Bronchial epithelial cell (primary cell): Measurements from ENCODE around the gene ANXA3. TPM values are rescaled to one million over a fixed set of nuclear protein-coding genes. Genes with fewer than 3 reads are reported as not detected.
"Not testable (repeated sequence)": the region's sequence is repeated elsewhere in the genome, so short reads cannot be mapped to it uniquely, and the experiment has no call there.

Source experiments
- DNase-seq: peaks from one replicate; pipeline ENCODE4 v3.0.0-alpha.2; 2010; ENCODE audit warnings: low read depth
- FAIRE-seq: peaks from 2 replicates; lab custom pipeline; 2011; peaks lifted over from hg19 to GRCh38; lab: Jason Lieb, UNC
- H3K27me3 ChIP-seq: 2 replicates; pipeline ENCODE4 v1.5.1; 2011; ENCODE audit warnings: low read length; ENCODE audit not compliant: control insufficient read depth, insufficient read depth
- H3K36me3 ChIP-seq: 2 replicates; pipeline ENCODE4 v1.5.1; 2011; ENCODE audit warnings: low read length; ENCODE audit not compliant: control insufficient read depth, insufficient read depth
- H3K4me3 ChIP-seq: 2 replicates; pipeline ENCODE4 v1.5.1; 2011; ENCODE audit warnings: mild to moderate bottlenecking, low read depth, low read length, control low read depth
- total RNA-seq: library from RNA; depleted of rRNA; stranded (reverse); fragments of >200 nt; gene quantifications from 2 replicates; pipeline ENCODE4 v1.2.1, GENCODE V29; 2014
- TF ChIP-seq, protein P1 (sequence below): IDR thresholded peaks from 2 replicates; pipeline ENCODE4 v1.5.1; 2011; ENCODE audit warnings: mild to moderate bottlenecking, moderate library complexity, low read length, control low read depth, inconsistent platforms; ENCODE audit not compliant: insufficient read depth, severe bottlenecking

ANXA3 gene
- total RNA-seq, 1 donor from 2014 or later: 705 TPM

DNA sequence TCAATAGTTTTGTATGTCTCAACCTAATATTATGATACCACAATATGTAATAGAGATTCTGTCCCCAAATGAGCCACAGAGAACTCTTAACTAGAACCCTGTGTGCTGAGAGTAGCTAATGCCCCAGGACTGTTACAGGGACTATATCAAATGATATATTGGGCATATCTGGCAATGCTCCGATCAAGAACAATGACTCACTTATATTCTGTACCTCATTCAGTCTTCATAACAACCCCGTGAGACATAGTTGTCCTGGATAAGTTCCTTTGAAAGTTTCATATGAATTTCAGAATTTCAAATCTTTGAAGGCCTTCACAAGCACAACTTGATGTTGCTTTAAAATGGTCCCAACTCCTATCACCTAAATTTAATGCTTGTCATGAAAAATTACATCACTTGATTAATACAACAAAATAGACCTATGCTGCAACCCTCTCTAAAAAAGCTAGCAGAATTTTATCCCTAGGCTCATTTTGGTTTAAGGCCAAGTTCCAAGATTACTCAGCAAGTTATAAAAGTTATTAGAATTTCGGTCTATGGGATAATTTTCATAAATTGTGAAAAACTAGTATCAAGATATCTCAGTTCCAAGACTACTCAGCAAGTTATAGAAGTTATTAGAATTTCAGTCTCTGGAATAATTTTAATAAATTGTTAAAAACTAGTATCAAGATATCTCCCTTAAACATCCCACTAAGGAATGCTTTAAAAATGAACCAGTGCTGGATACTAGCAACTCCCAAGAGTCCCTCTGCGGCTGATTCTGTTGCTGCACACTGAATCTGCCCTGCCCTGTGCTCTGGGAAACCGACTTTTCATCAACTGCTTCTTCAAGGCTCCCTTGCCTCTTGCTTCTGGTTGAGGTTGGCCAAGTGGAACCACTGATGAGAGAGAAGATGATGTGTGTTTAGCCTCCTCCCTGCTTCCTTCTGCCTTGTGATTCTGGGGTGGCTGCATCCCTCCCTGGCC, 6.0 kb upstream of the ANXA3 start:
- no peak overlapping the region for H3K4me3 ChIP-seq
- no peaks in the 10 kb centered on the region for H3K27me3 ChIP-seq
- DNase-seq (no peak), FAIRE-seq (no peak)
- no peaks in the 10 kb centered on the region for H3K36me3 ChIP-seq
- TF ChIP-seq, protein P1, sequence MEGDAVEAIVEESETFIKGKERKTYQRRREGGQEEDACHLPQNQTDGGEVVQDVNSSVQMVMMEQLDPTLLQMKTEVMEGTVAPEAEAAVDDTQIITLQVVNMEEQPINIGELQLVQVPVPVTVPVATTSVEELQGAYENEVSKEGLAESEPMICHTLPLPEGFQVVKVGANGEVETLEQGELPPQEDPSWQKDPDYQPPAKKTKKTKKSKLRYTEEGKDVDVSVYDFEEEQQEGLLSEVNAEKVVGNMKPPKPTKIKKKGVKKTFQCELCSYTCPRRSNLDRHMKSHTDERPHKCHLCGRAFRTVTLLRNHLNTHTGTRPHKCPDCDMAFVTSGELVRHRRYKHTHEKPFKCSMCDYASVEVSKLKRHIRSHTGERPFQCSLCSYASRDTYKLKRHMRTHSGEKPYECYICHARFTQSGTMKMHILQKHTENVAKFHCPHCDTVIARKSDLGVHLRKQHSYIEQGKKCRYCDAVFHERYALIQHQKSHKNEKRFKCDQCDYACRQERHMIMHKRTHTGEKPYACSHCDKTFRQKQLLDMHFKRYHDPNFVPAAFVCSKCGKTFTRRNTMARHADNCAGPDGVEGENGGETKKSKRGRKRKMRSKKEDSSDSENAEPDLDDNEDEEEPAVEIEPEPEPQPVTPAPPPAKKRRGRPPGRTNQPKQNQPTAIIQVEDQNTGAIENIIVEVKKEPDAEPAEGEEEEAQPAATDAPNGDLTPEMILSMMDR: no peak

DNA sequence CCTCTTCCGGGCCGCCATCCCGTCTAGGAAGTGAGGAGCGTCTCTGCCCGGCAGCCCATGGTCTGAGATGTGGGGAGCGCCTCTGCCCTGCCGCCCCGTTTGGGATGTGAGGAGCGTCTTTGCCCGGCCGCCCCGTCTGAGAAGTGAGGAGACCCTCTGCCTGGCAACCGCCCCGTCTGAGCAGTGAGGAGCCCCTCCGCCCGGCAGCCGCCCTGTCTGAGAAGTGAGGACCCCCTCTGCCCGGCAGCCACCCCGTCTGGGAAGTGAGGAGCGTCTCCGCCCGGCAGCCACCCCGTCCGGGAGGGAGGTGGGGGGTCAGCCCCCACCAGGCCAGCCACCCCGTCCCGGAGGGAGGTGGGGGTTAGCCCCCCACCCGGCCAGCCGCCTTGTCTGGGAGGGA, 3.7 kb upstream of the ANXA3 start:
- not testable (repeated sequence) for DNase-seq, FAIRE-seq, H3K36me3 ChIP-seq, H3K4me3 ChIP-seq, H3K27me3 ChIP-seq

DNA sequence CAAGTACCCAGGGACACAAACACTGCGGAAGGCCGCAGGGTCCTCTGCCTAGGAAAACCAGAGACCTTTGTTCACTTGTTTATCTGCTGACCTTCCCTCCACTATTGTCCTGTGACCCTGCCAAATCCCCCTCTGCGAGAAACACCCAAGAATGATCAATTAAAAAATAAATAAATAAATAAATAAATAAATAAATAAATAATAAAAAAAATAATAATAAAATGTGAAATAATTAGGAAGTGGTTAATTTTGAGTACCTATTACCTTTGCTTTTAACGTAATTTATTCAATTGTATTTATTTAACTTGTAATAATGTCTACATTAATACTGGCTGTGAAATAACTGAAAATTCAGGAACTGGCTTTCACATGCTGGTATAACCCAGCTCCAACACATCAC, 2.7 kb upstream of the ANXA3 start:
- not testable (repeated sequence) for H3K4me3 ChIP-seq, H3K36me3 ChIP-seq, DNase-seq, FAIRE-seq, H3K27me3 ChIP-seq

DNA sequence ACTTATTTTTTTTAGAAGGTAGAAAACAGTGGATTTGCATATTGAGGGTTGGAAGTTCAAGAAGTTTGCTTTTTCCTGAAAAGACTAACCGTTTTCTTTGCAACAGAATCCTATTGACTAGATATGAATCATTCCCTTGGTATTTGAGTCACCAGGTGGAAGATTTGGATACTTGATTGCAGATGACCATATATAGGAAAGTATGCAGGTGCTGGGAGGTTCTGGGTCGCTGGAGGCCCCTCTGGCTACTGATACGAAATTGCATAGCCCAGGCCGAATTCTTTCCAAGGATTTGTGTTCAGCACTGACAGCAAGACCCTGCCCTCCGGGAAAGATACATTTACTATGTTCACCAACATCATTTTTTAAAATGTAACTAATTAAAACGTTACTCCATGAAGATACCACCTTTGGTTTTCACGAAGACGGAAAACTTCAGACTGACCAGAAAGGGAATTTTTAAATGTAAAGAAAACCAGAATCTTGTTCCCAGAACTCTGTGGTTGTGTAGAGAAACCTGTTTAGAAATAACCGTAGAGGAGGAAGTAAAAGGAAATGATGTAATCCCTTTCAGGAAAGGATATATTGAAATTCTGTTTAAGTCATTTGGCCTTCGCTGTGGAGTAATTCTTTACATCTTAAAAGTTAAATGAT, 946 bp downstream of the ANXA3 start:
- Histone ChIP-seq H3K36me3 (no peaks in the 10 kb centered on the region), H3K4me3 (peak overlapping the region; percentile 84), H3K27me3 (no peaks in the 10 kb centered on the region)
- TF ChIP-seq, protein P1: no peak
- FAIRE-seq: no peak
- peak; percentile 91 for DNase-seq

- H3K27me3 ChIP-seq: no peaks in the 10 kb centered on the region
- TF ChIP-seq, protein P1: no peak
- peak overlapping the region; percentile 84 for H3K4me3 ChIP-seq
- no peak for FAIRE-seq
- no peak for DNase-seq
- H3K36me3 ChIP-seq: no peaks in the 10 kb centered on the region
Measured at GRCh38 chr4:78553043-78553396, 1.4 kb downstream of the ANXA3 start.

GRCh38 chr4:78553529-78554060, 2.0 kb downstream of the ANXA3 start:
- DNase-seq (no peak), FAIRE-seq (no peak)
- H3K36me3 ChIP-seq: no peaks in the 10 kb centered on the region
- TF ChIP-seq, protein P1: no peak
- H3K27me3 ChIP-seq: no peaks in the 10 kb centered on the region
- H3K4me3 ChIP-seq: no peak overlapping the region
